Fibroblast of the aortic adventitia (primary cell): ENCODE results near the gene NFASC. TPM values are rescaled to one million over a fixed set of nuclear protein-coding genes. Genes with fewer than 3 reads are reported as not detected.

Source experiments
- DNase-seq: peaks from one replicate; pipeline ENCODE4 v3.0.0-alpha.2; 2010; ENCODE audit warnings: low read depth
- H3K4me3 ChIP-seq: 2 replicates; pipeline ENCODE4 v1.5.1; 2011; ENCODE audit warnings: low read depth, mild to moderate bottlenecking, control low read depth, low read length, moderate library complexity
- CTCF ChIP-seq: IDR thresholded peaks from 2 replicates; pipeline ENCODE4 v1.5.1; 2011; ENCODE audit warnings: mild to moderate bottlenecking, low read length, control low read depth, inconsistent platforms; ENCODE audit not compliant: insufficient read depth
- total RNA-seq: library from RNA; depleted of rRNA; stranded (reverse); fragments of >200 nt; gene quantifications from 2 replicates; pipeline ENCODE4 v1.2.3, GENCODE V29; 2012; ENCODE audit warnings: low replicate concordance

Gene NFASC
- total RNA-seq, 1 donor = 22.0 TPM

- no peak overlapping the region for H3K4me3 ChIP-seq
- TF ChIP-seq CTCF = peak; percentile 37
- DNase-seq = peak; percentile 12
Measured at GRCh38 chr1:205066141-205066818, 195.6 kb downstream of the NFASC start.

- H3K4me3 ChIP-seq = no peak overlapping the region
- TF ChIP-seq CTCF = no peak
- no peak for DNase-seq
Measured at GRCh38 chr1:205067031-205067430, 196.4 kb downstream of the NFASC start.

GRCh38 chr1:205068001-205068400, 197.3 kb downstream of the NFASC start:
- no peak for TF ChIP-seq CTCF
- no peak for DNase-seq
- H3K4me3 ChIP-seq = no peak overlapping the region

- DNase-seq = peak; percentile 76
- no peak for TF ChIP-seq CTCF
- H3K4me3 ChIP-seq = no peak overlapping the region
Measured at GRCh38 chr1:205068457-205069040, 197.9 kb downstream of the NFASC start.

GRCh38 chr1:205069371-205070125, 198.9 kb downstream of the NFASC start:
- no peak for DNase-seq
- no peak for TF ChIP-seq CTCF
- H3K4me3 ChIP-seq = no peak overlapping the region

GRCh38 chr1:205071028-205071409, 200.4 kb downstream of the NFASC start:
- DNase-seq = no peak
- no peak overlapping the region for H3K4me3 ChIP-seq
- no peak for TF ChIP-seq CTCF
